HG03442 (cell line): ENCODE data around the gene AJM1.
A peak's percentile ranks its signal among the peaks of the same experiment; 100 is the strongest.

Experiments
- ATAC-seq: cut with Tn5 transposase; IDR thresholded peaks from one replicate; pipeline ENCODE4 v1.9.1; 2021; ENCODE audit warnings: mild to moderate bottlenecking, moderate library complexity; ENCODE audit not compliant: unreplicated experiment

AJM1 gene

DNA sequence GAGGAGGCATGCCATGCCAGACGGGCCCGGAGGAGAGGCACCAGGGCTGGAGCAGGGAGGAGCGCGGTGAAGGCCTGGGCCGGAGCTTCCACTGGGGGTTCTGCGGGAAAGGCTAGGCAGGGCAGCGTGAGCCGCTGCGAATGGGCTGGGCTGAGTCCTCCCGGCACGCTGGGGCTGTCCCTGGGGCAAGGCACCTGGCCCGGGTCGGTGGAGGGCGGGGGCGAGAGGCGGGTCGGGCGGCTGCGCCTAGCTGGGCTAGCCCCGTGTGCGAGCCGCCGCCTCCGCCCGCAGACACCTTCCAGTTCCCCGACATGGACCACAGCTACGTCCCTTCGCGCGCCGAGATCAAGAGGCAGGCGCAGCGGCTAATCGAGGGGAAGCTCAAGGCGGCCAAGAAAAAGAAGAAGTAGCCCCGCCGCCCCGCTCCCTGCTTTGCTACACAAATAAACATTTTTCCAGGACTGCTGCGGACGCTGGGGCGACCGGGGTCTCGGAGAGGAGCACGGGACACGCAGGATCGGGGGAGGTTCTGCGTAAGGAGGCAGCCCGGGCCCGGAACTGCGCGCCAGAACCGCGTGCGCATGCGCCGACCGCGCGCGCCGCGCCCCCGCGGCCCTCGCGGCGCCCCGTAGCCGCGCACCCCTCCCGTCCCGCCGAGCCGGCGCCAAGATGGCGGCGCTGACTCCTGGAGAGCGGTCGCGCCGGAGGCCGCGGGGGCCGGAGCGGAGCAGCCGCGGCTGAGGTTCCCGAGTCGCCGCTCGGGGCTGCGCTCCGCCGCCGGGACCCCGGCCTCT lies 34.8 kb upstream of the AJM1 start, which contains the start of gene RABL6:
Gene RABL6 (plus strand): TSS at position 668 of the 794 bp plus-strand sequence. CDS start 249 bp downstream, outside the sequence.
- ATAC-seq, result peak; percentile 72

DNA sequence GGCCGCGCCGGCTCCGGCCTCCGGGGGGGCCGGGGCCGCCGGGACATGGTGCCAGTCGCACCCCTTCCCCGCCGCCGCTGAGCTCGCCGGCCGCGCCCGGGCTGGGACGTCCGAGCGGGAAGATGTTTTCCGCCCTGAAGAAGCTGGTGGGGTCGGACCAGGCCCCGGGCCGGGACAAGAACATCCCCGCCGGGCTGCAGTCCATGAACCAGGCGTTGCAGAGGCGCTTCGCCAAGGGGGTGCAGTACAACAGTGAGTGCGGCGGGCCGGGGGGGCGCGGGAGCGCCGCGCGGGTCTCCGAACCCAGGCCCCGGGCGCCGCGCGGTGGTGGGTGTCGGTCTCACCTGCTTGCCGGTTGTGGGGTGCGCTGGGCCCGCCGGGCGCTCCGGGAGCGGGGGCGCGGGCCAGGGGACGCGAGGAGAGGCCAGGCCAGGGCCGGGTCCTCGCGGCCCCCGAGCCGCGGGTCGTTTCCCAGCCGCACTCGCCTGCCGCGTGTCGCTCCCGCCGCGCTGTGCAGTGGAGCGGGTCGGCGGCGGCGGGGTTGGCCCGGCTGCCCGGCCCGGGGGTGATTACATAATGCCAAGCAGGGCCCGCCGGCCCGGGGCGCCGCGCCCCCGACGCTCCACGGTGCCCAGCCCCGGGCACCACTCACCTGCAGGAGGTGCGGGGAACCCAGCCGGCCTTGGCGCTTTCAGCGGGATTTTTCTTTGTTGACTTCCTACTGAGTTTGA lies 34.0 kb upstream of the AJM1 start:
- ATAC-seq, result peak; percentile 26

- ATAC-seq, result no peak
Observed at GRCh38 chr9:136808806-136809158, 33.5 kb upstream of the AJM1 start.

GRCh38 chr9:136814725-136815421 lies 27.4 kb upstream of the AJM1 start:
- ATAC-seq, result no peak

DNA sequence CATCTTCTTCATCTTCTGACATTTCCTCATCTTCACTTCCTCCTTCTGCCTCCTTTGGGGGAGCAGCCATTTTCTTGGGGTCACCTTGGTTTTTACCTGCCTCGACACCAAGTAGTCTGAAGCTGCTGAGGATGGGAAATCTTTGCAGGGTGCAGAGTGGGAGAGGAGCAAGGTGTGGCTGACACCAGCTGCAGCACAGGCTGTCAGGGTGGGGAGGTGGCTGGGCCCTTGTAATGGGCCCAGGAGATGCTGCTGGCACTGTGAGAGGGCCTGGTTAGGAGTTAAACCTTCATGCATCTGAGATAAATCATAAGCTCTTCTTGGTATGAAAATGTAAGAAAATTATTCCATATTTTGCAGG lies 26.9 kb upstream of the AJM1 start:
- ATAC-seq, result no peak

DNA sequence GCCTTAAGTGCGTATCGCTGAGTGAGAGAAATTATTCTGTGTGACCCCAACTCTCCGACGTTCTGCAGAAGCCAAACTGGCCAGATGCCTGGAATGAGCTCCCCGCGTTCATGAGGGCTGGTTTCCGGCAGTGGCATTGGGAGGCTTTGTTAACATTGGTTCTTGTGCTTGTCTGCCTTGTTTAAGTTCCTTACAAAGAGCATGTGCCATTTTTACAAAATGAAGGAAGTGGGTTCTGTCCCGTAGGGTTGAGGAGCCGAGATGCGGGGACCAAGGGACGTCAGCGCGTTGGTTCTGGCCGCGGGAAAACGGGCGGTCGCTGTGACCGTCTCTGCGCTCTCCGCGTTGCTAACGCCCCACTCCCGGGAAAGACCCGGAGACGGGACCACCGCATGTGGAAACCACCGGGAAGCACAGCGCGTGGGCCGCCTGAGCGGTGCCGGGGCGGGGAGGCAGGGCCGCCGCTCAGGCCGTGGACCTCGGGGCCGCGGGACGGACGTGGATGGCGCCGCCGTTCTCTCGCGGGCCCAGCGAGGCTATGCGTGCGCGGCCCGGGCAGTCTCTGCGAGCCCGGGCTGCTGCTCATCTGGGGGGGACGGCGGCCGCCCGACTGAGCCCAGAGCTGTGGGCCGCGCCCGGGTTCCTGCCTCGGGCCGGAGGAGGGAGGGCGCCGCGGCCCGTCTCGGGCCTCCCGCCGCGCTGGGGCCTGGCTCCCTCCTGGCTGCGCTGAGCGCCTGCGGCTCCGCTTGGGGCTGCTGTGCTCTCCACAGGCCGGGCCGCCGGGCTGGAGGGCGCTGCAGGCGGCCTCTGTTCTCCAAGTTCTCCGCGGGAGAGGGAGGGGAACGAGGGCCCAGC lies 21.1 kb upstream of the AJM1 start:
- no peak for ATAC-seq

- ATAC-seq, result no peak
Observed at GRCh38 chr9:136821826-136822544, 20.3 kb upstream of the AJM1 start.

GRCh38 chr9:136823136-136824046 lies 18.9 kb upstream of the AJM1 start:
- ATAC-seq, result no peak

GRCh38 chr9:136824496-136825225 lies 17.6 kb upstream of the AJM1 start:
- no peak for ATAC-seq

GRCh38 chr9:136825295-136826187 lies 16.7 kb upstream of the AJM1 start:
- no peak for ATAC-seq

- ATAC-seq, result no peak
Observed at GRCh38 chr9:136826188-136826541, 16.1 kb upstream of the AJM1 start.

DNA sequence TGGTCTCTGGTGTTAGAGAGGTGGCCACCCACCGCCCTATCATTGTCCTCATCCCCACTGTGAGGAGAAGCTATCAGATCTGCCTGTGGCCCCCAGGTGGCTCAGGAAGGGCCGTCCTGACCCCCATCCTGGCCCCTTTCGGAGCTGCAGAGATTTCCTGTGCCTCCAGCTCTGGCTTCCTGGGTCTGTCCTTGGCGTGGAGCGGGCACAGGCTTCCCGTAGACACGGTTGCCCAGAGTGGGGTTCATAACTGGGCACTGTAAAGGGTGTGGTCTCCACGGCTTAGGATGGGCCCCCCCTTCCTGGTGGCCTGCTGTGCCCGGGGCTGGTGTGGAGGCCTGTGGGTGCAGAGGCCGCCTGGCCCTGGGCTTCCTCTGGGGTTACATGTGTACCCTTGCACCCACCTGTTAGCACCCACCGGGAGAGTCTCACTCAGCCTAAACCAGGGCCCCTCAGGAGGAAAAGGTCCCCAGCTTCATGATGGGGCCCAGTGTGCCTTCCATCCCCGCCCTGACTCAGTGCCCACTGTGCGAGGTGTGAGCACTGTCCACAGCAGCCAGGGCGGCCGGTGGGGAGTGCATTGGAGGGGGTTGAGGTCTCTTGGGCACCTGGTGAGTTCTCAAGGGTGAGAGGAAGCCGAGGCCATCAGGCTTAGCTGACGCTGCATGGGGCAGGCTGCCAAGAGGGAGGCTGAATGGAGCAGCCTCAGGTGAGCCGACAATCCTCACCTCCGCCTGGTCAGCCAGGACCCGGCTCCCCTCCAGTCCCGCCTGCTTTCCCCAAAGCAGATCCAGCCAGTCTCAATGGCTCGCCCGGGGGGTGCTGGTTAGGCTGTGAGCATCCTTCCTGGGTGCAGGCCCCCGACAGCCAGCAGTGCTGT lies 15.3 kb upstream of the AJM1 start:
- no peak for ATAC-seq

DNA sequence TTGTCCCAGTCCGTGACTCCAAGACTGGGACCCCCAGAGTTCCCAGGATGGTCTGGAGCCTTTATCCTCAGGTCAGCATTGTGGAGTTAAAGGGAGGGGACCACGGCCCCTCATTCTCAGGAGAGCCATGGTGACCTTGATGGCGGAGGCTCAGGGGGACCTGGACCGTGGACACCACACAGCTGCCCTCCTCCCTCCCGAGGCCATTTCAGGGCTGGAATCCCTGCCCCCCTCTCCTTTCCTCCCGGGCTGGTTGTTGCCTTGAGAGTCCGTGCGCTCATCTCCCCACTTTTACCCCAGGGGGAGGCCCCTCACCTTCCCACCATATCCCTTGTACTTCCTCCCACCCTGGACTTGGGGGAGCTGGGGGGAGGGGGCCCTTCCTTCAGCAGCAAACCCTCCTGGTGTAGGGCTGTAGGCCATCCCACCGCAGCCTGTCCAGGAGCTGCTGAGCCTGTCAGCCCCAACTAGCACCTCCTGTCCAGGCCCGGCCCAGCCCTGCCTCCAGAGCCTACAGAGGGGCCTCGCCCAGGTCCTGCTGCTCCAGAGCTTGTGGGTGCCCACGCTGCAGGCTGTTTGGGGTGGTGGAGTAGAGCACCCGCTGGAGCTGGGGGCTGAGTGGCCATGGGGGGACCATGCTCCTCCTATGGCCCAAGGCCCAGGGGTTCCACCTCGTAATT lies 14.3 kb upstream of the AJM1 start:
- no peak for ATAC-seq

DNA sequence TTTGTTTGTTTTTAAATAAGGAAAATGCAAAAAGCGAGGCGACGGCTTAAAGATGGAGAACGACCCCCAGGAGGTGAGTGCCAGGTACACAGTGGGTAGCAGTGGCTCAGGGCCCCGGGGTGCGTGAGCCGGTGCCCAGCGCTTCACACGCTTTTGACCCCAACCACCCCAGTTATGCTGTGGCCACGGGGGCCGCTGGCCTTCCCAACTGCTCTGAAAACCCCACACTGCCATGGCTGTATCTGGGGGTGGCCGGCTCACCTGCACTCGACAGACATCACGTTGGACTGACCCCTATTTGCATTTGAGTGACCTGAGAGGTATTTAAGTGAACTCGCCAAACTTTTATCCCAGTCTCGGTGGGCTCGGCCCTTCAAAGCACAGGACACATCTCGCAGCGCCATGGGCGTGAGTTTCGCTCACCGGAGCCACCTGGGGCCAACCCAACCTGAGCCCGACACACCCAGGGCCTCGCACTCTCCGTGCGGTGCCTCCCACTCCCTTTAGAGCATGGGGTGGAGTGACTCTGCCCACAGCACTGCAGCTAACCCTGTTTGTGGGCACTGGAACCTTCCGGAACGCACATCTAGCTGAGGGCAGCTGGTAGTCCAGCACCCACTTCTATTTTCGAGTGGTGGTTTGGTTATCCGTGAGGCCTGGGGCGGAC lies 13.7 kb upstream of the AJM1 start:
- ATAC-seq, result no peak

- ATAC-seq, result no peak
Observed at GRCh38 chr9:136829412-136829811, 12.9 kb upstream of the AJM1 start.
